Loucy (cell line): Measurements from ENCODE around the gene COL11A2.

ENCODE experiments used
- H2AFZ ChIP-seq: fragments of 200-600 bp; sonication (generic); 2 replicates; pipeline ENCODE4 v1.6.0; 2016; ENCODE audit warnings: antibody characterized with exemption, mild to moderate bottlenecking, low read length, moderate library complexity
- H3F3A ChIP-seq: fragments of 200-600 bp; 2 replicates; pipeline ENCODE4 v1.6.0; 2016; ENCODE audit warnings: antibody characterized with exemption, low read depth, mild to moderate bottlenecking
- H3K27me3 ChIP-seq: fragments of 200-600 bp; sonication (generic); 2 replicates; pipeline ENCODE4 v1.6.1; 2014; ENCODE audit warnings: low read length, mild to moderate bottlenecking; ENCODE audit not compliant: insufficient read depth, poor library complexity, severe bottlenecking
- H3K36me3 ChIP-seq: fragments of 200-600 bp; sonication (generic); 2 replicates; pipeline ENCODE4 v1.6.1; 2016; ENCODE audit warnings: low read length; ENCODE audit not compliant: insufficient read depth
- H3K4me1 ChIP-seq: fragments of 200-600 bp; sonication (generic); 2 replicates; pipeline ENCODE4 v1.5.1; 2014; ENCODE audit warnings: low read length, mild to moderate bottlenecking; ENCODE audit not compliant: insufficient read depth, poor library complexity, severe bottlenecking
- H3K4me2 ChIP-seq: fragments of 200-600 bp; sonication (generic); 2 replicates; pipeline ENCODE4 v1.6.0; 2014; ENCODE audit warnings: antibody characterized with exemption, low read length, low read depth, mild to moderate bottlenecking; ENCODE audit not compliant: poor library complexity, severe bottlenecking
- H3K4me3 ChIP-seq: fragments of 200-600 bp; sonication (generic); 2 replicates; pipeline ENCODE4 v1.5.1; 2014; ENCODE audit warnings: low read length, mild to moderate bottlenecking, mixed read lengths; ENCODE audit not compliant: poor library complexity, severe bottlenecking
- H3K79me2 ChIP-seq: fragments of 200-600 bp; sonication (generic); 2 replicates; pipeline ENCODE4 v1.6.1; 2014; ENCODE audit warnings: low read length; ENCODE audit not compliant: insufficient read depth
- H3K9ac ChIP-seq: fragments of 200-600 bp; sonication (generic); 2 replicates; pipeline ENCODE4 v1.6.0; 2014; ENCODE audit warnings: mild to moderate bottlenecking, low read depth, low read length, moderate library complexity; ENCODE audit not compliant: poor library complexity, severe bottlenecking
- H3K9me2 ChIP-seq: fragments of 200-600 bp; sonication (generic); replicated peaks from 2 replicates; pipeline ENCODE4 v1.6.1; 2016; ENCODE audit warnings: low read depth, low read length, mixed read lengths
- H3K9me3 ChIP-seq: fragments of 200-600 bp; sonication (generic); 2 replicates; pipeline ENCODE4 v1.6.1; 2014; ENCODE audit warnings: mild to moderate bottlenecking, antibody characterized with exemption, low read length, low read depth; ENCODE audit not compliant: insufficient read depth
- H4K20me1 ChIP-seq: fragments of 200-600 bp; sonication (generic); 2 replicates; pipeline ENCODE4 v1.6.0; 2014; ENCODE audit warnings: antibody characterized with exemption, low read length, mild to moderate bottlenecking; ENCODE audit not compliant: insufficient read depth, poor library complexity, severe bottlenecking
- CTCF ChIP-seq: fragments of 200-600 bp; sonication (generic); conservative IDR thresholded peaks from 2 replicates; pipeline ENCODE4 v1.5.1; 2014; ENCODE audit warnings: mild to moderate bottlenecking, antibody characterized with exemption, low read length
- EZH2phosphoT487 ChIP-seq: fragments of 200-600 bp; IDR thresholded peaks from 2 replicates; pipeline ENCODE4 v1.6.1; 2018; ENCODE audit warnings: antibody characterized with exemption, mild to moderate bottlenecking, moderate library complexity, borderline replicate concordance

Gene COL11A2

GRCh38 chr6:33170176-33171015 is 21.9 kb downstream of the COL11A2 start:
- no peaks in the 10 kb centered on the region for H4K20me1 ChIP-seq
- no peaks in the 10 kb centered on the region for H3K9me3 ChIP-seq
- H3K4me3 ChIP-seq: no peak overlapping the region
- no peak overlapping the region for H2AFZ ChIP-seq
- H3K4me1 ChIP-seq: no peaks in the 10 kb centered on the region
- no peaks in the 10 kb centered on the region for H3K79me2 ChIP-seq
- no peaks in the 10 kb centered on the region for H3K36me3 ChIP-seq
- TF ChIP-seq EZH2phosphoT487: no peak
- no peak for TF ChIP-seq CTCF
- no peaks in the 10 kb centered on the region for H3F3A ChIP-seq
- no peaks in the 10 kb centered on the region for H3K27me3 ChIP-seq
- H3K4me2 ChIP-seq: no peak overlapping the region
- no peaks in the 10 kb centered on the region for H3K9me2 ChIP-seq
- no peak overlapping the region for H3K9ac ChIP-seq

- Histone ChIP-seq H3F3A (no peaks in the 10 kb centered on the region), H3K36me3 (no peaks in the 10 kb centered on the region), H3K4me3 (no peak overlapping the region), H3K4me1 (no peaks in the 10 kb centered on the region), H2AFZ (no peak overlapping the region), H3K9me2 (no peaks in the 10 kb centered on the region), H4K20me1 (no peaks in the 10 kb centered on the region), H3K9me3 (no peaks in the 10 kb centered on the region), H3K4me2 (no peak overlapping the region), H3K79me2 (no peaks in the 10 kb centered on the region), H3K27me3 (no peaks in the 10 kb centered on the region), H3K9ac (no peak overlapping the region)
- TF ChIP-seq CTCF (no peak), EZH2phosphoT487 (no peak)
Measured at GRCh38 chr6:33169291-33170175, 22.7 kb downstream of the COL11A2 start.

GRCh38 chr6:33168639-33169038 is 23.6 kb downstream of the COL11A2 start:
- TF ChIP-seq EZH2phosphoT487 (no peak), CTCF (no peak)
- Histone ChIP-seq H3F3A (no peaks in the 10 kb centered on the region), H3K9ac (no peak overlapping the region), H3K9me3 (no peaks in the 10 kb centered on the region), H2AFZ (no peak overlapping the region), H3K27me3 (no peaks in the 10 kb centered on the region), H3K9me2 (no peaks in the 10 kb centered on the region), H3K4me3 (no peak overlapping the region), H3K79me2 (no peaks in the 10 kb centered on the region), H3K36me3 (no peaks in the 10 kb centered on the region), H4K20me1 (no peaks in the 10 kb centered on the region), H3K4me2 (no peak overlapping the region), H3K4me1 (no peaks in the 10 kb centered on the region)
